HepG2 (cell line): ENCODE measurements around the gene NKAIN2. TPM values are rescaled to one million over a fixed set of nuclear protein-coding genes. Genes with fewer than 3 reads are reported as not detected.

ENCODE experiments used
- ASH2L ChIP-seq: fragments of 300-600, 200-600 bp; sonication (generic); IDR thresholded peaks from 2 replicates; pipeline ENCODE4 v1.7.0; 2017; ENCODE audit warnings: low read depth, mild to moderate bottlenecking, moderate library complexity, mixed read lengths, low read length; ENCODE audit not compliant: insufficient read length
- IKZF5 ChIP-seq: IDR thresholded peaks from 2 replicates; pipeline ENCODE4 v1.6.1; 2018; ENCODE audit warnings: missing genetic modification reagents, mild to moderate bottlenecking, missing compliant biosample characterization
- KIAA2018 ChIP-seq: sonication (generic); formaldehyde crosslinking; IDR thresholded peaks from 2 replicates; pipeline ENCODE4 v1.5.0; 2020; ENCODE audit warnings: mild to moderate bottlenecking, missing genetic modification reagents, borderline replicate concordance
- MEIS1 ChIP-seq: sonication (generic); formaldehyde crosslinking; IDR thresholded peaks from 2 replicates; pipeline ENCODE4 v1.9.0; 2021; ENCODE audit warnings: mild to moderate bottlenecking, missing genetic modification reagents, moderate library complexity, borderline replicate concordance
- ZNF569 ChIP-seq: sonication (generic); formaldehyde crosslinking; IDR thresholded peaks from 2 replicates; pipeline ENCODE4 v1.5.0; 2020; ENCODE audit warnings: mild to moderate bottlenecking, missing genetic modification reagents, moderate library complexity, borderline replicate concordance
- polyA plus RNA-seq, 8 experiments: library from polyadenylated mRNA; depleted of rRNA in 3 of 8; stranded (reverse) in 7 of 8; unstranded in 1 of 8; fragments of >200 nt; fragmentation: Illumina TruSeq in 4 of 8; extraction: Trizol in 4 of 8; gene quantifications; 2 replicates each; pipeline versions ENCODE4 v1.2.1 to v1.2.3, GENCODE V29; 2011 to 2016; ENCODE audit warnings: low read depth in 4 of 8, missing spikeins in 1 of 8, mixed read lengths in 1 of 8; ENCODE audit not compliant: insufficient read depth in 1 of 8
- total RNA-seq, 5 experiments: library from RNA; depleted of rRNA; stranded (reverse); fragments of >200 nt; fragmentation: Illumina TruSeq; extraction: Trizol; gene quantifications; 2 replicates each; pipeline ENCODE4 v1.2.3, GENCODE V29; 2016; ENCODE audit warnings: low read depth in 1 of 5

The NKAIN2 gene
- total and polyA plus RNA-seq, 2 of the 13 experiments (the other 11 are each of a cell fraction or from before 2014, with no cell fraction given) = not detected

GRCh38 chr6:124769811-124770544 is 966.3 kb downstream of the NKAIN2 start (continued):
- TF ChIP-seq KIAA2018 (CRISPR knock-in tag) (no peak), IKZF5 (no peak), MEIS1 (no peak), ASH2L (no peak), ZNF569 (CRISPR knock-in tag) (no peak)
- TF ChIP-seq, all 625 proteins: peak for 0
